ENCODE data around the gene CEP57L1. TPM values are rescaled to one million over a fixed set of nuclear protein-coding genes. Genes with fewer than 3 reads are reported as not detected.
A peak's percentile ranks its signal among the peaks of the same experiment; 100 is the strongest.

CEP57L1 gene
- total RNA-seq, 1 experiment from 2014 or later = 13.2 TPM

- BruUV-seq (replicated peaks) = no TSS peak
Observed at GRCh38 chr6:109073344-109074132, 21.8 kb upstream of the CEP57L1 start.

GRCh38 chr6:109074133-109074415, 21.2 kb upstream of the CEP57L1 start:
- H3K4me1 Mint-ChIP-seq (ENCODE audit: low read depth, unreplicated experiment) = no peaks in the 10 kb centered on the region
- no peaks in the 10 kb centered on the region for H3K9me3 Mint-ChIP-seq (ENCODE audit: low read depth, unreplicated experiment)
- DNase-seq = no peak
- TF ChIP-seq CTCF (IDR thresholded peaks at IDR 0.05; ENCODE audit: unreplicated experiment) = no peak
- no peak overlapping the region for H3K27ac Mint-ChIP-seq (ENCODE audit: unreplicated experiment)
- no TSS peak for BruUV-seq (replicated peaks)
- intact Hi-C loops (cut with micrococcal nuclease; ENCODE audit: unreplicated experiment) = loop anchor here (5.0 kb wide), 1 partner anchor 182 kb away; no protein-coding TSS in a partner anchor
- CTCF ChIA-PET = interaction anchor here (2.5 kb wide), 1 partner anchor 20 kb away, joined by 5 read pairs; the partner anchor contains the start of genes CEP57L1 and SESN1
- H3K27me3 Mint-ChIP-seq (ENCODE audit: unreplicated experiment) = no peaks in the 10 kb centered on the region
- no peak overlapping the region for H3K4me3 Mint-ChIP-seq (ENCODE audit: low read depth, unreplicated experiment)
- no peaks in the 10 kb centered on the region for H3K36me3 Mint-ChIP-seq (ENCODE audit: insufficient read depth, unreplicated experiment)

More at GRCh38 chr6:109073344-109074132, 21.8 kb upstream of the CEP57L1 start:
- H3K27me3 Mint-ChIP-seq (ENCODE audit: unreplicated experiment) = no peaks in the 10 kb centered on the region
- peaks cover 2% of the 10 kb centered on the region for H3K4me1 Mint-ChIP-seq (ENCODE audit: low read depth, unreplicated experiment)
- H3K36me3 Mint-ChIP-seq (ENCODE audit: insufficient read depth, unreplicated experiment) = no peaks in the 10 kb centered on the region
- peak; percentile 58 for TF ChIP-seq CTCF (IDR thresholded peaks at IDR 0.05; ENCODE audit: unreplicated experiment)
- no peaks in the 10 kb centered on the region for H3K9me3 Mint-ChIP-seq (ENCODE audit: low read depth, unreplicated experiment)
- H3K4me3 Mint-ChIP-seq (ENCODE audit: low read depth, unreplicated experiment) = no peak overlapping the region
- intact Hi-C loops (cut with micrococcal nuclease; ENCODE audit: unreplicated experiment) = loop anchor here (1.0 to 5.0 kb wide), 3 partner anchors 181 to 531 kb away; no protein-coding TSS in a partner anchor
- CTCF ChIA-PET = interaction anchor here (0.5 to 2.5 kb wide), 6 partner anchors 15 to 970 kb away, joined by 3 to 12 read pairs (median 3); partner anchors contain the start of genes ARMC2, CEP57L1 and SESN1
- DNase-seq = peak; percentile 58
- no peak overlapping the region for H3K27ac Mint-ChIP-seq (ENCODE audit: unreplicated experiment)

- H3K4me3 Mint-ChIP-seq (ENCODE audit: low read depth, unreplicated experiment) = no peak overlapping the region
- no peaks in the 10 kb centered on the region for H3K9me3 Mint-ChIP-seq (ENCODE audit: low read depth, unreplicated experiment)
- DNase-seq = no peak
- CTCF ChIA-PET = no interaction called here
- H3K36me3 Mint-ChIP-seq (ENCODE audit: insufficient read depth, unreplicated experiment) = no peaks in the 10 kb centered on the region
- H3K27ac Mint-ChIP-seq (ENCODE audit: unreplicated experiment) = no peak overlapping the region
- H3K27me3 Mint-ChIP-seq (ENCODE audit: unreplicated experiment) = no peaks in the 10 kb centered on the region
- BruUV-seq (replicated peaks) = no TSS peak
- intact Hi-C loops (cut with micrococcal nuclease; ENCODE audit: unreplicated experiment) = no loop called here
- H3K4me1 Mint-ChIP-seq (ENCODE audit: low read depth, unreplicated experiment) = no peaks in the 10 kb centered on the region
- TF ChIP-seq CTCF (IDR thresholded peaks at IDR 0.05; ENCODE audit: unreplicated experiment) = no peak
Observed at GRCh38 chr6:109075934-109076333, 19.4 kb upstream of the CEP57L1 start.

- intact Hi-C loops (cut with micrococcal nuclease; ENCODE audit: unreplicated experiment) = no loop called here
- no peak for TF ChIP-seq CTCF (IDR thresholded peaks at IDR 0.05; ENCODE audit: unreplicated experiment)
- Mint-ChIP-seq H3K4me3 (ENCODE audit: low read depth, unreplicated experiment) (no peak overlapping the region), H3K27me3 (ENCODE audit: unreplicated experiment) (no peaks in the 10 kb centered on the region), H3K36me3 (ENCODE audit: insufficient read depth, unreplicated experiment) (no peaks in the 10 kb centered on the region), H3K9me3 (ENCODE audit: low read depth, unreplicated experiment) (no peaks in the 10 kb centered on the region), H3K27ac (ENCODE audit: unreplicated experiment) (no peak overlapping the region), H3K4me1 (ENCODE audit: low read depth, unreplicated experiment) (no peaks in the 10 kb centered on the region)
- CTCF ChIA-PET = no interaction called here
- no TSS peak for BruUV-seq (replicated peaks)
- no peak for DNase-seq
Observed at GRCh38 chr6:109076377-109076776, 18.9 kb upstream of the CEP57L1 start.

All from Calu3 (cell line).